CD4-positive, alpha-beta T cell treated with Interleukin-15 for 1 hour (primary cell): Measurements from ENCODE around the gene CLEC4C.

Experiments
- DNase-seq: peaks from one replicate; pipeline ENCODE4 v3.0.0-alpha.2; 2020

CLEC4C gene

GRCh38 chr12:7719946-7720730 lies 27.0 kb downstream of the CLEC4C start:
- DNase-seq: no peak

DNA sequence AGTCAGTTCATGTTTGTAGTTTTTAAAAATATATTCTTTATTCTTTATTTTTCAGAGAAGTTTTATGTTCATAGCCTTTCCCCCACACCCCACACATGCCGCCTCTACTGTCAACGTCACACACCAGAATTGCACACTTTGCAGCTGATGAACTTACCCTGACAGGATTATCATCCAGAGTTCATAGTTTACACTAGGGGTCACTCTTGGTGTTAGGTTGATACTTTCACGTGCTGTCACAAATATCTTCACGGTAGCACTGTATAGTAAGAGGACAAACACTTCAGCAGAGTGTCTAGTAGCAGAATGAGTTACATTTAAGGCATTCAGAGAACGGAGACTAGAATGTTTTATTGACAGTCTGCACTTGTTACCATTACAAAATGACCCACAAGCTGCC lies 30.8 kb downstream of the CLEC4C start:
- no peak for DNase-seq

- no peak for DNase-seq
These were observed 34.2 kb downstream of the CLEC4C start for GRCh38 chr12:7712841-7713442.

GRCh38 chr12:7711133-7711532 lies 36.0 kb downstream of the CLEC4C start, which contains the start of gene DPPA3:
TSS of gene DPPA3 (plus strand) at chr12:7711433. CDS start at chr12:7711571, 138 bp downstream.
- no peak for DNase-seq

DNA sequence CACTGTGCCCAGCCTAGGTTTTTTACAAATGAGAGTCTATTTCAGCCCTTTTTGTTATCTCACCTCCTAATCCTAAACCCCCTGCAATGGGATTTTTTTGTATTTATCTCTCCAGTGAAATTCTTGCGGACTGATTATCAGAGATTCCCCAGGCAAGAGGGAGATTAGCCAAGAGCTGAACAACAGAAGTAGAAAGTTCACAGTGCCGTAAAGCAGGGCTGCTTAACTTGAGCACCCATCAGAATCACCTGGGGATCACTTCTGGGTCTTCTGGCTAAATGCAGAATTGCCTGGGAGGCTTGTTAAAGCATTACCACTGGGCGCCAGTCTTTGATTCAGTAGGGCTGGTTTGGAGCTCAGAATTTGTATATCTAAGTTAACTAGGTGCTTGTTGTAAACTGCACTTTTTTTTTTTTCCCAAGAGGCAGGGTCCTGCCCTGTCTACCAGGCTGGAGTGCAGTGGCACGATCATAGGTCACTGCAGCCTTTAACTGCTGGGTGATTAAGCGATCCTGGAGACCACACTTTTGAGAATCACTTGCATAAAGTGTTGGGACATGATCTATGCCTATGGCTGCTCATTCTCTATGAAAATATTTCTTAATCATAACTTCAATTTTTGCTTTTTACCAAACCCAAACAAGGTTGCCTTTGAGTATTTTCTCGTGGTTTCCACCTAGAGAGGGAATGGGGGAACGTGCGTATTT lies 37.1 kb downstream of the CLEC4C start:
- no peak for DNase-seq

DNA sequence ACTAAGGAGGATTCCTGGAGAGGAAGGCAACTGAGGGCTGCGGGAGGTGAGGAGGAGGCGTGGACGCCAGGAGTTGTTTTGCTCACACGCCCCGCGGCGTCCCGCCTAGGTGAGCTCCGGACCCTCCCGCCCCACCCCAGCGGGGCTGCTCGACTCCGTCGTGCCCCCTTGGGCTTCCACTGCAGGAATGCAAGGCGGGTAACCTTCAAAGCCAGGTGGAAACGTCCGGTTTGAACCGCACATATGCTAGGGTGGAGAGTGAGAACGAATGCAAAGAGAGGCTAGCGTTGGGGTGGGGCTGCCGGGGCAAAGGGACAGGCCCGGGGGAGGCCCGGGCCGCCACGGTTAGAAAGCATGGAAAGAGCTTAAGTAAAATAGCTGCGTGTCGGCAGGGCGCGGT lies 41.3 kb downstream of the CLEC4C start:
- DNase-seq: no peak

- no peak for DNase-seq
These were observed 51.5 kb downstream of the CLEC4C start, which contains the start of gene GDF3 for GRCh38 chr12:7695566-7696197. TSS of gene GDF3 (minus strand) at chr12:7695775. CDS start at chr12:7695728, 47 bp downstream.

DNA sequence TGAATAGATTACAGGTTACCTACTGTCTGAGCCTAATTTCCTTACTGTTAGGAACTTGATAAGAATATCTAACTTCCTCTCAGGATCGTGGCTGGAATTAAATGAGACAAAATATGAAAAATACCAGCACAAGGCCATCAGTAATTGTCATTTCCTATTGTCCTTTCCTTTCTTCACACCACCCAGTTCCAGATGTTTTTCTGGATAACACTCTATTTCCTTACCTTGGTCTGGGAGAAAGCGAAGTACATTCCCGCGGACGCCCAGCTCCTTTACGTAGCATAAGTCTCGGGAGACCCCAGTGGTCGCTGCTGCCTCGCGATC lies 52.0 kb downstream of the CLEC4C start:
- DNase-seq: no peak

- DNase-seq: no peak
These were observed 52.5 kb downstream of the CLEC4C start for GRCh38 chr12:7694556-7695236.

DNA sequence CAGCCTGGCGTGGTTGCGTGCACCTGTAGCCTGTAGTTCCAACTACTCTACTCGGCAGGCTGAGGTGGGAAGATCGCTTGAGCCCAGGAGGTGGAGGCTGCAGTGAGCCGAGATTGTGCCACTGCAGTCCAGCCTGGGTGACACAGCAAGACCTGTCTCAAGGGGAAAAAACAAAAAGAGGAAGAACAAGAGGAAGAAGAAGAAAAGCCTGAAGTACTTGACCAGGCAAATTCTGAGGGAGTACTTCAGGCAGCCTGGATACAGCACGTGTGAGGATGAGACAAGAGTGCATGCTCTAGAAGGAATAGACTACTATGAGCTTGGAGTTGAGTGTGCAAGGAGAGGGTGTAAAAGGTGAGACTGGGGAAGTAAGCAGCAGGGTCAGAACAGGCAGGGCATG lies 53.4 kb downstream of the CLEC4C start:
- DNase-seq: no peak

GRCh38 chr12:7681535-7681934 lies 65.6 kb downstream of the CLEC4C start:
- no peak for DNase-seq
